CD14-positive monocyte (primary cell): ENCODE measurements around the gene DOCK1. TPM values are rescaled to one million over a fixed set of nuclear protein-coding genes. Genes with fewer than 3 reads are reported as not detected.

Experiments used
- DNase-seq, 3 donors: peaks; one replicate each; pipeline ENCODE4 v3.0.0-alpha.2; 2011 to 2022
- H2AFZ ChIP-seq: 2 replicates; pipeline ENCODE4 v1.6.0; 2012; ENCODE audit warnings: mild to moderate bottlenecking, low read depth, low read length, inconsistent platforms; ENCODE audit not compliant: insufficient read depth, poor library complexity, severe bottlenecking
- H3K27ac ChIP-seq, 2 donors: 1 replicate in 1 of 2; 2 replicates in 1 of 2; pipeline ENCODE4 v1.5.1; 2012 to 2013; ENCODE audit warnings: low read length in 2 of 2, control low read depth in 1 of 2, inconsistent platforms in 1 of 2, low read depth in 1 of 2, mild to moderate bottlenecking in 1 of 2
- H3K27me3 ChIP-seq, 2 donors: one replicate each; pipeline versions ENCODE4 v1.6.0 to v1.6.1; 2011 to 2013; ENCODE audit warnings: low read length in 2 of 2; ENCODE audit not compliant: control insufficient read depth in 2 of 2, insufficient read depth in 2 of 2
- H3K36me3 ChIP-seq, 2 donors: replicated peaks in 1 of 2; 1 replicate in 1 of 2; 2 replicates in 1 of 2; pipeline versions ENCODE4 v1.5.1 to v1.6.1; 2012 to 2013; ENCODE audit warnings: low read length in 2 of 2, control low read depth in 1 of 2, inconsistent platforms in 1 of 2, mild to moderate bottlenecking in 1 of 2; ENCODE audit not compliant: insufficient read depth in 2 of 2, control insufficient read depth in 1 of 2
- H3K4me1 ChIP-seq, 2 donors: 1 replicate in 1 of 2; 2 replicates in 1 of 2; pipeline versions ENCODE4 v1.5.1 to v1.6.1; 2012 to 2013; ENCODE audit warnings: low read length in 2 of 2, control low read depth in 1 of 2, inconsistent platforms in 1 of 2, mild to moderate bottlenecking in 1 of 2, moderate library complexity in 1 of 2; ENCODE audit not compliant: insufficient read depth in 2 of 2, control insufficient read depth in 1 of 2
- H3K4me2 ChIP-seq: replicated peaks from 2 replicates; pipeline ENCODE3; 2012; ENCODE audit warnings: low read length, moderate library complexity, mild to moderate bottlenecking; ENCODE audit not compliant: poor library complexity, severe bottlenecking; ENCODE audit errors: extremely low read depth
- H3K4me3 ChIP-seq, 3 experiments: fragments of 200-600 bp in 1 of 3; sonication (generic) in 1 of 3; replicated peaks in 1 of 3; 1 replicate in 2 of 3; 2 replicates in 1 of 3; pipeline ENCODE4 v1.5.1; 2011 to 2013; ENCODE audit warnings: low read length in 3 of 3, mild to moderate bottlenecking in 3 of 3, control low read depth in 2 of 3, low read depth in 2 of 3, inconsistent platforms in 1 of 3, moderate library complexity in 1 of 3
- H3K79me2 ChIP-seq: 2 replicates; pipeline ENCODE4 v1.6.0; 2012; ENCODE audit warnings: mild to moderate bottlenecking, control low read depth, inconsistent platforms, low read length, moderate library complexity; ENCODE audit not compliant: insufficient read depth
- H3K9ac ChIP-seq: 2 replicates; pipeline ENCODE4 v1.6.0; 2017; ENCODE audit warnings: low read length, mild to moderate bottlenecking; ENCODE audit not compliant: insufficient read depth, poor library complexity, severe bottlenecking
- H3K9me3 ChIP-seq, 2 donors: replicated peaks in 1 of 2; 1 replicate in 1 of 2; 2 replicates in 1 of 2; pipeline versions ENCODE4 v1.5.1 to v1.6.1; 2012 to 2013; ENCODE audit warnings: low read length in 2 of 2, control low read depth in 1 of 2; ENCODE audit not compliant: control insufficient read depth in 1 of 2, insufficient read depth in 1 of 2
- H4K20me1 ChIP-seq: 2 replicates; pipeline ENCODE4 v1.6.0; 2012; ENCODE audit warnings: mild to moderate bottlenecking, low read length, control low read depth, moderate library complexity; ENCODE audit not compliant: insufficient read depth
- H3K27ac Mint-ChIP-seq, 7 donors: one replicate each; pipeline ENCODE4 v1.8.0; 2020; ENCODE audit warnings: mild to moderate bottlenecking in 7 of 7, mixed read lengths in 7 of 7, moderate library complexity in 6 of 7, inconsistent platforms in 2 of 7
- H3K27me3 Mint-ChIP-seq, 3 donors: one replicate each; pipeline ENCODE4 v1.8.0; 2021 to 2022; ENCODE audit warnings: low read depth in 3 of 3, mild to moderate bottlenecking in 3 of 3, mixed read lengths in 3 of 3, moderate library complexity in 3 of 3, inconsistent platforms in 1 of 3
- H3K36me3 Mint-ChIP-seq, 2 donors: one replicate each; pipeline ENCODE4 v1.8.0; 2020; ENCODE audit warnings: mixed read lengths in 2 of 2, inconsistent platforms in 1 of 2, mild to moderate bottlenecking in 1 of 2
- H3K4me1 Mint-ChIP-seq: one replicate; pipeline ENCODE4 v1.8.0; 2020; ENCODE audit warnings: mild to moderate bottlenecking, mixed read lengths
- H3K4me3 Mint-ChIP-seq, 2 donors: one replicate each; pipeline ENCODE4 v1.8.0; 2020; ENCODE audit warnings: mild to moderate bottlenecking in 2 of 2, mixed read lengths in 2 of 2, moderate library complexity in 1 of 2
- H3K9me3 Mint-ChIP-seq, 7 donors: one replicate each; pipeline ENCODE4 v1.8.0; 2020 to 2022; ENCODE audit warnings: mixed read lengths in 7 of 7, mild to moderate bottlenecking in 6 of 7, moderate library complexity in 6 of 7, inconsistent platforms in 2 of 7
- CTCF ChIP-seq: fragments of 200-600 bp; IDR thresholded peaks from one replicate; pipeline ENCODE4 v1.8.0; 2022; ENCODE audit warnings: antibody characterized with exemption, mild to moderate bottlenecking
- WGBS: methylation state at CpG from one replicate; pipeline ENCODE4 v1.1.5; 2013; ENCODE audit warnings: missing lambda C conversion rate; ENCODE audit not compliant: insufficient coverage; 5-methylcytosine and 5-hydroxymethylcytosine counted together
- intact Hi-C, 2 donors: fragments of 100-400 bp; cut with micrococcal nuclease; formaldehyde crosslinking; loops; one replicate each; pipeline versions ENCODE4 v1.15.0 to v1.15.1; 2023
- polyA plus RNA-seq, 3 donors: library from polyadenylated mRNA; depleted of rRNA in 1 of 3; unstranded in 2 of 3; stranded (reverse) in 1 of 3; fragments of 300-500 nt in 2 of 3; fragments of >200 nt in 1 of 3; fragmentation: Illumina TruSeq in 2 of 3; gene quantifications; 1 replicate in 2 of 3; 2 replicates in 1 of 3; pipeline ENCODE4 v1.2.3, GENCODE V29; 2012 to 2021

DOCK1 gene
- polyA plus RNA-seq, 3 donors, result 0.31 to 0.35 TPM; not detected in 1

GRCh38 chr10:127080317-127080716 lies 175.1 kb downstream of the DOCK1 start:
- no peaks in the 10 kb centered on the region for H3K36me3 Mint-ChIP-seq
- intact Hi-C loops, result no loop called here
- no peaks in the 10 kb centered on the region for H4K20me1 ChIP-seq
- WGBS, result 75% methylated on average over 2 of the region's 4 CpGs
- H3K9me3 Mint-ChIP-seq, result peaks cover 4 to 15% (median 5%) of the 10 kb centered on the region in 7 donors
- H3K4me3 Mint-ChIP-seq, result no peak overlapping the region
- no peak overlapping the region for H3K9ac ChIP-seq
- no peak overlapping the region for H3K4me3 ChIP-seq
- no peaks in the 10 kb centered on the region for H3K4me1 ChIP-seq
- peaks cover 6% of the 10 kb centered on the region for H3K4me1 Mint-ChIP-seq
- H3K4me2 ChIP-seq, result no peak overlapping the region
- no peak overlapping the region for H3K27ac Mint-ChIP-seq
- H3K9me3 ChIP-seq, result peaks cover 0 to 4% of the 10 kb centered on the region in 2 donors
- no peaks in the 10 kb centered on the region for H3K36me3 ChIP-seq
- DNase-seq, result no peak
- no peak for TF ChIP-seq CTCF
- H2AFZ ChIP-seq, result no peak overlapping the region
- H3K27me3 ChIP-seq, result no peaks in the 10 kb centered on the region
- H3K79me2 ChIP-seq, result no peaks in the 10 kb centered on the region
- H3K27me3 Mint-ChIP-seq, result no peaks in the 10 kb centered on the region
- H3K27ac ChIP-seq, result no peak overlapping the region

GRCh38 chr10:127081851-127082345 lies 176.7 kb downstream of the DOCK1 start:
- no peaks in the 10 kb centered on the region for H3K36me3 Mint-ChIP-seq
- intact Hi-C loops, result no loop called here
- no peak overlapping the region for H3K4me3 ChIP-seq
- H3K36me3 ChIP-seq, result no peaks in the 10 kb centered on the region
- peaks cover 0 to 10% (median 4%) of the 10 kb centered on the region in 7 donors for H3K9me3 Mint-ChIP-seq
- no peaks in the 10 kb centered on the region for H3K4me1 ChIP-seq
- no peaks in the 10 kb centered on the region for H3K27me3 ChIP-seq
- H3K27me3 Mint-ChIP-seq, result no peaks in the 10 kb centered on the region
- H3K4me2 ChIP-seq, result no peak overlapping the region
- H3K4me3 Mint-ChIP-seq, result no peak overlapping the region
- H2AFZ ChIP-seq, result no peak overlapping the region
- DNase-seq, result no peak
- no peak for TF ChIP-seq CTCF
- no peak overlapping the region for H3K27ac Mint-ChIP-seq
- H3K4me1 Mint-ChIP-seq, result peaks cover 6% of the 10 kb centered on the region
- no peak overlapping the region for H3K9ac ChIP-seq
- no peaks in the 10 kb centered on the region for H3K9me3 ChIP-seq
- no peaks in the 10 kb centered on the region for H3K79me2 ChIP-seq
- H3K27ac ChIP-seq, result no peak overlapping the region
- H4K20me1 ChIP-seq, result no peaks in the 10 kb centered on the region
- 74% methylated on average over 3 of the region's 10 CpGs for WGBS
